22Rv1 (cell line): ENCODE results near the gene KATNAL2.

Experiments
- CTCF ChIP-seq: fragments of 450-650 bp; IDR thresholded peaks from 2 replicates; pipeline ENCODE4 v1.5.1; 2017; ENCODE audit warnings: mild to moderate bottlenecking
- ZFX ChIP-seq: fragments of 450-650 bp; IDR thresholded peaks from 2 replicates; pipeline ENCODE4 v1.6.1; 2017; ENCODE audit warnings: antibody characterized with exemption, borderline replicate concordance

GRCh38 chr18:46920653-46921052, 3.3 kb downstream of the KATNAL2 start:
- TF ChIP-seq CTCF: no peak
- TF ChIP-seq ZFX: no peak
